Right ventricle myocardium superior (tissue), 1 donor: Measurements from ENCODE around the gene LRRC14B. TPM values are rescaled to one million over a fixed set of nuclear protein-coding genes. Genes with fewer than 3 reads are reported as not detected.

Experiments used
- total RNA-seq: library from RNA; stranded (reverse); fragmentation: NEBNext Ultra II Directional; extraction: Animal tissue kit (Norgen Biotek cat#: 25700); gene quantifications from one replicate; pipeline ENCODE4 v1.2.1, GENCODE V29; 2021
- donor health status: DM: no; HTN: yes; CAD: no; lungs with severe emphysema.

The LRRC14B gene
- total RNA-seq, 1 donor from 2014 or later, result 103 TPM

Other genes starting within 250 kb of the LRRC14B start
- gene PLEKHG4B, start 99.3 kb upstream of the LRRC14B start, total RNA-seq, result not detected
- 8.1 TPM for gene CCDC127, start 26.7 kb downstream of the LRRC14B start, total RNA-seq
- 837 TPM for gene SDHA, start 26.8 kb downstream of the LRRC14B start, total RNA-seq
- 32.4 TPM for gene PDCD6, start 80.2 kb downstream of the LRRC14B start, total RNA-seq
- gene AHRR, start 130.2 kb downstream of the LRRC14B start, total RNA-seq, result 1.8 TPM